Stimulated activated CD8-positive, alpha-beta memory T cell treated with anti-CD3 and anti-CD28 coated beads, Interleukin-7, amount 100 ng/mL, for 48 hours (primary cell): ENCODE measurements around the gene CRKL.
"Not testable (repeated sequence)": the region's sequence is repeated elsewhere in the genome, so short reads cannot be mapped to it uniquely, and the experiment has no call there.

Experiments
- DNase-seq, 2 donors: peaks; one replicate each; pipeline ENCODE4 v3.0.0-alpha.2; 2020; ENCODE audit warnings: low read depth in 1 of 2; ENCODE audit errors: extremely low read depth in 1 of 2

Gene CRKL

GRCh38 chr22:20916916-20917810 is at the start of gene CRKL:
TSS of gene CRKL (plus strand) at chr22:20917407. CDS start at chr22:20917935, 528 bp downstream.
- DNase-seq, result peak; percentile 93 to 94

GRCh38 chr22:20868025-20868962 is 48.9 kb upstream of the CRKL start:
- DNase-seq, result no peak

GRCh38 chr22:20869234-20869633 is 48.0 kb upstream of the CRKL start:
- no peak for DNase-seq

- no peak for DNase-seq
Measured at GRCh38 chr22:20873214-20873613, 44.0 kb upstream of the CRKL start.

GRCh38 chr22:20875296-20875695 is 41.9 kb upstream of the CRKL start:
- DNase-seq, result no peak

GRCh38 chr22:20877715-20878114 is 39.5 kb upstream of the CRKL start:
- DNase-seq, result no peak

- no peak for DNase-seq
Measured at GRCh38 chr22:20881231-20881630, 36.0 kb upstream of the CRKL start.

GRCh38 chr22:20881869-20882815 is 35.1 kb upstream of the CRKL start:
- no peak for DNase-seq

- no peak for DNase-seq
Measured at GRCh38 chr22:20882855-20883254, 34.4 kb upstream of the CRKL start.

- DNase-seq, result no peak
Measured at GRCh38 chr22:20884454-20884853, 32.8 kb upstream of the CRKL start.

GRCh38 chr22:20885017-20885556 is 32.1 kb upstream of the CRKL start:
- no peak for DNase-seq

GRCh38 chr22:20885557-20886323 is 31.5 kb upstream of the CRKL start:
- DNase-seq, result peak; percentile 7 to 8

- no peak for DNase-seq
Measured at GRCh38 chr22:20887375-20887774, 29.8 kb upstream of the CRKL start.

- no peak for DNase-seq
Measured at GRCh38 chr22:20889025-20889704, 28.0 kb upstream of the CRKL start.

GRCh38 chr22:20889904-20890540 is 27.2 kb upstream of the CRKL start:
- DNase-seq, result no peak

GRCh38 chr22:20890975-20891374 is 26.2 kb upstream of the CRKL start:
- DNase-seq, result no peak

GRCh38 chr22:20897737-20898136 is 19.5 kb upstream of the CRKL start:
- not testable (repeated sequence) for DNase-seq

GRCh38 chr22:20899827-20900423 is 17.3 kb upstream of the CRKL start:
- DNase-seq, result no peak
